Measurements from ENCODE around the gene PDE9A. TPM values are rescaled to one million over a fixed set of nuclear protein-coding genes. Genes with fewer than 3 reads are reported as not detected.

The PDE9A gene
- total RNA-seq (1 to 10 TPM; 5.7 to 6.3 TPM), polyA plus RNA-seq (ENCODE audit: insufficient read depth, low read depth, low replicate concordance) (6.4 TPM)
- long read RNA-seq, donor 1, partial matches to known transcripts, result 0 of 2 reads
- long read RNA-seq, donor 1, other reads (novel, unspliced or antisense), result 0 of 2 reads
- long read RNA-seq, donor 2, result 0 reads

GRCh38 chr21:42653231-42654061, at the start of gene PDE9A:
Gene PDE9A (plus strand): TSS chr21:42653621. CDS start chr21:42653815, 194 bp downstream.
- Histone ChIP-seq H3K4me1 (peaks cover 13% of the 10 kb centered on the region), H3K36me3 (ENCODE audit: low read depth, missing control alignments) (no peaks in the 10 kb centered on the region), H3K4me3 (peak within 1 kb of the TSS; percentile 59 to 66), H3K27ac (peak within 1 kb of the TSS in 1 of 2 donors; percentile 66), H3K9me3 (no peaks in the 10 kb centered on the region), H3K27me3 (no peaks in the 10 kb centered on the region)
- intact Hi-C loops (cut with DNase I; ENCODE audit: low total_unique reads), result loop anchor here (10.0 kb wide), 1 partner anchor 161 kb away; no protein-coding TSS in a partner anchor
- 0 to 1% methylated on average over 20 to 58 of the region's 91 CpGs for WGBS, 2 donors
- TF ChIP-seq, protein P1, sequence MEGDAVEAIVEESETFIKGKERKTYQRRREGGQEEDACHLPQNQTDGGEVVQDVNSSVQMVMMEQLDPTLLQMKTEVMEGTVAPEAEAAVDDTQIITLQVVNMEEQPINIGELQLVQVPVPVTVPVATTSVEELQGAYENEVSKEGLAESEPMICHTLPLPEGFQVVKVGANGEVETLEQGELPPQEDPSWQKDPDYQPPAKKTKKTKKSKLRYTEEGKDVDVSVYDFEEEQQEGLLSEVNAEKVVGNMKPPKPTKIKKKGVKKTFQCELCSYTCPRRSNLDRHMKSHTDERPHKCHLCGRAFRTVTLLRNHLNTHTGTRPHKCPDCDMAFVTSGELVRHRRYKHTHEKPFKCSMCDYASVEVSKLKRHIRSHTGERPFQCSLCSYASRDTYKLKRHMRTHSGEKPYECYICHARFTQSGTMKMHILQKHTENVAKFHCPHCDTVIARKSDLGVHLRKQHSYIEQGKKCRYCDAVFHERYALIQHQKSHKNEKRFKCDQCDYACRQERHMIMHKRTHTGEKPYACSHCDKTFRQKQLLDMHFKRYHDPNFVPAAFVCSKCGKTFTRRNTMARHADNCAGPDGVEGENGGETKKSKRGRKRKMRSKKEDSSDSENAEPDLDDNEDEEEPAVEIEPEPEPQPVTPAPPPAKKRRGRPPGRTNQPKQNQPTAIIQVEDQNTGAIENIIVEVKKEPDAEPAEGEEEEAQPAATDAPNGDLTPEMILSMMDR (IDR thresholded peaks at IDR 0.05), result no peak
- TF ChIP-seq POLR2A (IDR thresholded peaks at IDR 0.05), result no peak
- DNase-seq, result no peak

DNA sequence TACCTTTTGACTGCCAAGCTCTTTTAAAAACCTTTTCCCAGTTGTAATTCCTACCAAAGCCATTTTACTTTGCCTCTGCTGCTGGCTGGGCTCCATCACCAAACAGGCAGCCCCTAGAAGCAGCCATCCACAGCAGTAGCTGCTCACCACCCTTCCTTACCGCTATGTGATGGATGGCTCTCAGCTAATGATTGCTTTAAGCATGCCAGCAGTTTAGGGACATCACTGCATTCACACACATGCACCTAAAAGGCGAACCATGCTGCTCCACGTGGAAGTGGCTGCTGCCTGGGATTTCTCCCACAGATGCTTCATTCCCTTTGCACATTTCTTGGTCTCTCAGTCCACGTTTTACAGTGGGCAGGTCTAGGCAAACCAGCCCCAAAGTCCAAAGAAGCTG, 46.3 kb upstream of the PDE9A start:
- intact Hi-C loops (cut with DNase I; ENCODE audit: low total_unique reads), result no loop called here
- WGBS, 2 donors, result 79 to 80% methylated on average over 4 of the region's 4 CpGs
- no peak for DNase-seq
- Histone ChIP-seq H3K27ac (no peak overlapping the region), H3K27me3 (no peaks in the 10 kb centered on the region), H3K36me3 (ENCODE audit: low read depth, missing control alignments) (no peaks in the 10 kb centered on the region), H3K4me1 (no peaks in the 10 kb centered on the region), H3K4me3 (no peak overlapping the region), H3K9me3 (no peaks in the 10 kb centered on the region)
- TF ChIP-seq, protein P1 (IDR thresholded peaks at IDR 0.05), result no peak
- TF ChIP-seq POLR2A (IDR thresholded peaks at IDR 0.05), result no peak

DNA sequence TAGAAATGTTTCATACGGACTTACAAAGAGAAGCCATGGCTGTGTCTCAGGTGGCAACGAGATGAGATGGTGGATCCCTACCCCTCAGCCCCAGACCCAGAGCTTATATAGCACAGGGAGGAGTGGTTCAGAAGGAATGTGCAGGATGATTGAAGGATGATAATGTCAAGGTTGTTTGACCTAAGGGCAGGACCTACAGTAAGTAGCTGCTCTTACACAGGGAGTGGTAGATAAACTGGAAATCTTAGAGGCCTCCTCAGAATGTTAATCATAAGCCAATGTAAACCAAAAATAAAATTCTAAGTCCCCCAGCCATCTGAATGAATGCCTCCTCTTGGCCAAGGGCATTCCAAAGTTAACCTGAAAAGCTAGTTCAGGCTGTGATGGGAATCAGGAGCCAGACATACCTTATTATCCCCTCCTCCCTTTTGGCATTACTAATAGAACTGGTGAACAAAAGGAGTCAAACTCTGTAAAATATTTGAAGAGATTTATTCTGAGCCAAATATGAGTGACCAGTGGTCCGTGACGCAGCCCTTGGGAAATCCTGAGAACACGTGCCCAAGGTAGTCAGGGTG, 45.8 kb upstream of the PDE9A start:
- Histone ChIP-seq H3K4me1 (no peaks in the 10 kb centered on the region), H3K4me3 (no peak overlapping the region), H3K27ac (no peak overlapping the region), H3K27me3 (no peaks in the 10 kb centered on the region), H3K9me3 (no peaks in the 10 kb centered on the region), H3K36me3 (ENCODE audit: low read depth, missing control alignments) (no peaks in the 10 kb centered on the region)
- no peak for DNase-seq
- intact Hi-C loops (cut with DNase I; ENCODE audit: low total_unique reads), result no loop called here
- 80 to 82% methylated on average over 5 of the region's 5 CpGs for WGBS, 2 donors
- TF ChIP-seq, protein P1 (IDR thresholded peaks at IDR 0.05), result no peak
- TF ChIP-seq POLR2A (IDR thresholded peaks at IDR 0.05), result no peak

DNA sequence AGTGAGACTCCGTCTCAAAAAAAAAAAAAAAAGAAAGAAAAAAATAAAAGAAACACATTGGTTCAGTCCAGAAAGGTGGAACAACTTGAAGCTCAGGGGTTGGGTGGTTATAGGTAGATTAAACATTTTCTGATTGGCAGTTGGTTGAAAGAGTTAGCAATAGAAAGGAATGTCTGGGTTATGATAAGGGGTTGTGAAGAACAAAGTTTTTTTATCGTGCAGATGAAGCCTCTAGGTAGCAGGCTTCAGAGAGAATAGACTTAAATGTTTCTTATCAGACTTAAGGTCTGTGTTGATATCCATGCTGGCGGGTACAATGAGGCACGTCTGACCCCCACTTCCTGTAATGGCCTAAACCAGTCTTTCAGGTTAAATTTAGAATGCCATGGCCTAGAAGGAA, 45.0 kb upstream of the PDE9A start:
- Histone ChIP-seq H3K27ac (no peak overlapping the region), H3K36me3 (ENCODE audit: low read depth, missing control alignments) (no peaks in the 10 kb centered on the region), H3K9me3 (no peaks in the 10 kb centered on the region)

More for the DNA sequence above, 45.0 kb upstream of the PDE9A start:
- Histone ChIP-seq H3K4me3 (no peak overlapping the region), H3K4me1 (no peaks in the 10 kb centered on the region), H3K27me3 (no peaks in the 10 kb centered on the region)
- DNase-seq, result no peak
- WGBS, 2 donors, result 71 to 74% methylated on average over 4 of the region's 4 CpGs
- TF ChIP-seq POLR2A (IDR thresholded peaks at IDR 0.05), result no peak
- TF ChIP-seq, protein P1 (IDR thresholded peaks at IDR 0.05), result no peak
- intact Hi-C loops (cut with DNase I; ENCODE audit: low total_unique reads), result no loop called here

Measured in testis (tissue), 5 donors.